Thymus (tissue), 11 donors: ENCODE data around the gene GABRB1. TPM values are rescaled to one million over a fixed set of nuclear protein-coding genes. Genes with fewer than 3 reads are reported as not detected.

Experiments used
- DNase-seq, 9 donors: peaks; one replicate each; pipeline ENCODE4 v3.0.0-alpha.2; 2013; ENCODE audit warnings: low spot score in 9 of 9, low read depth in 6 of 9, missing footprints in 1 of 9
- H3K27ac ChIP-seq, 2 donors: one replicate each; pipeline ENCODE4 v1.5.1; 2013; ENCODE audit warnings: control low read depth in 1 of 2, low read depth in 1 of 2, low read length in 1 of 2, mild to moderate bottlenecking in 1 of 2, moderate library complexity in 1 of 2
- H3K27me3 ChIP-seq, 2 donors: one replicate each; pipeline ENCODE4 v1.5.1; 2013; ENCODE audit warnings: low read length in 1 of 2; ENCODE audit not compliant: control insufficient read depth in 2 of 2, insufficient read depth in 1 of 2
- H3K36me3 ChIP-seq, 2 donors: one replicate each; pipeline ENCODE4 v1.5.1; 2013; ENCODE audit warnings: low read length in 1 of 2, mild to moderate bottlenecking in 1 of 2, moderate library complexity in 1 of 2; ENCODE audit not compliant: control insufficient read depth in 2 of 2, insufficient read depth in 2 of 2
- H3K4me1 ChIP-seq, 2 donors: one replicate each; pipeline ENCODE4 v1.5.1; 2013; ENCODE audit warnings: low read length in 2 of 2; ENCODE audit not compliant: control insufficient read depth in 2 of 2, insufficient read depth in 2 of 2
- H3K4me3 ChIP-seq, 2 donors: one replicate each; pipeline ENCODE4 v1.5.1; 2013; ENCODE audit warnings: low read length in 2 of 2, control low read depth in 1 of 2, mild to moderate bottlenecking in 1 of 2
- H3K9me3 ChIP-seq, 2 donors: one replicate each; pipeline ENCODE4 v1.5.1; 2013; ENCODE audit warnings: low read length in 1 of 2, mild to moderate bottlenecking in 1 of 2; ENCODE audit not compliant: control insufficient read depth in 2 of 2, insufficient read depth in 1 of 2
- WGBS: extraction: QIAGEN DNeasy Blood & Tissue Kit; methylation state at CpG from one replicate; pipeline ENCODE4 v1.1.7; 2013; 5-methylcytosine and 5-hydroxymethylcytosine counted together
- polyA plus RNA-seq: library from polyadenylated mRNA; stranded (reverse); fragments of 200-250 nt; gene quantifications from one replicate; pipeline ENCODE4 v1.2.3, GENCODE V29; 2013
- total RNA-seq: library from RNA; stranded (reverse); fragments of 120-200 nt; gene quantifications from one replicate; pipeline ENCODE4 v1.2.4, GENCODE V29; 2013
- donor health status: healthy.

GABRB1 gene
- total and polyA plus RNA-seq, 2 donors = under 0.01 to 0.02 TPM

GRCh38 chr4:47060561-47060960 is 29.2 kb downstream of the GABRB1 start:
- Histone ChIP-seq H3K27ac (no peak overlapping the region), H3K4me3 (no peak overlapping the region), H3K27me3 (no peaks in the 10 kb centered on the region), H3K4me1 (no peaks in the 10 kb centered on the region), H3K9me3 (no peaks in the 10 kb centered on the region), H3K36me3 (no peaks in the 10 kb centered on the region)
- WGBS = 87% methylated on average over 4 of the region's 4 CpGs
- no peak for DNase-seq

GRCh38 chr4:47061435-47061834 is 30.1 kb downstream of the GABRB1 start:
- DNase-seq = no peak
- Histone ChIP-seq H3K4me3 (no peak overlapping the region), H3K27me3 (no peaks in the 10 kb centered on the region), H3K4me1 (no peaks in the 10 kb centered on the region), H3K36me3 (no peaks in the 10 kb centered on the region), H3K27ac (no peak overlapping the region), H3K9me3 (no peaks in the 10 kb centered on the region)
- 93% methylated on average over 3 of the region's 3 CpGs for WGBS

- no peaks in the 10 kb centered on the region for H3K4me1 ChIP-seq
- no peaks in the 10 kb centered on the region for H3K27me3 ChIP-seq
- DNase-seq = no peak
- H3K27ac ChIP-seq = no peak overlapping the region
- H3K36me3 ChIP-seq = no peaks in the 10 kb centered on the region
- WGBS = 94% methylated on average over 2 of the region's 2 CpGs
- no peak overlapping the region for H3K4me3 ChIP-seq
- H3K9me3 ChIP-seq = no peaks in the 10 kb centered on the region
Observed at GRCh38 chr4:47065051-47065481, 33.7 kb downstream of the GABRB1 start.

- no peaks in the 10 kb centered on the region for H3K36me3 ChIP-seq
- no peak overlapping the region for H3K4me3 ChIP-seq
- WGBS = 29% methylated on average over 1 of the region's 1 CpG
- H3K9me3 ChIP-seq = no peaks in the 10 kb centered on the region
- H3K27ac ChIP-seq = no peak overlapping the region
- no peaks in the 10 kb centered on the region for H3K4me1 ChIP-seq
- no peaks in the 10 kb centered on the region for H3K27me3 ChIP-seq
- DNase-seq = no peak
Observed at GRCh38 chr4:47068986-47069385, 37.6 kb downstream of the GABRB1 start.

- WGBS = 63% methylated on average over 1 of the region's 1 CpG
- no peak for DNase-seq
- Histone ChIP-seq H3K9me3 (no peaks in the 10 kb centered on the region), H3K4me1 (no peaks in the 10 kb centered on the region), H3K4me3 (no peak overlapping the region), H3K27me3 (no peaks in the 10 kb centered on the region), H3K27ac (no peak overlapping the region), H3K36me3 (no peaks in the 10 kb centered on the region)
Observed at GRCh38 chr4:47071901-47072341, 40.6 kb downstream of the GABRB1 start.

- Histone ChIP-seq H3K27me3 (no peaks in the 10 kb centered on the region), H3K9me3 (no peaks in the 10 kb centered on the region), H3K4me1 (no peaks in the 10 kb centered on the region), H3K36me3 (no peaks in the 10 kb centered on the region), H3K4me3 (no peak overlapping the region), H3K27ac (no peak overlapping the region)
- WGBS = 94% methylated on average over 2 of the region's 2 CpGs
- DNase-seq = no peak
Observed at GRCh38 chr4:47073647-47074046, 42.3 kb downstream of the GABRB1 start.

GRCh38 chr4:47074816-47075215 is 43.4 kb downstream of the GABRB1 start:
- no peaks in the 10 kb centered on the region for H3K27me3 ChIP-seq
- H3K36me3 ChIP-seq = no peaks in the 10 kb centered on the region
- H3K4me1 ChIP-seq = no peaks in the 10 kb centered on the region
- no peak overlapping the region for H3K4me3 ChIP-seq
- no peaks in the 10 kb centered on the region for H3K9me3 ChIP-seq
- no peak overlapping the region for H3K27ac ChIP-seq
- no peak for DNase-seq

- H3K4me1 ChIP-seq = no peaks in the 10 kb centered on the region
- H3K4me3 ChIP-seq = no peak overlapping the region
- 97% methylated on average over 2 of the region's 2 CpGs for WGBS
- H3K9me3 ChIP-seq = no peaks in the 10 kb centered on the region
- DNase-seq = no peak
- no peaks in the 10 kb centered on the region for H3K27me3 ChIP-seq
- H3K36me3 ChIP-seq = no peaks in the 10 kb centered on the region
- H3K27ac ChIP-seq = no peak overlapping the region
Observed at GRCh38 chr4:47075262-47075661, 43.9 kb downstream of the GABRB1 start.

GRCh38 chr4:47075919-47076318 is 44.6 kb downstream of the GABRB1 start:
- H3K9me3 ChIP-seq = no peaks in the 10 kb centered on the region
- DNase-seq = no peak
- no peak overlapping the region for H3K27ac ChIP-seq
- H3K4me3 ChIP-seq = no peak overlapping the region
- H3K27me3 ChIP-seq = no peaks in the 10 kb centered on the region
- no peaks in the 10 kb centered on the region for H3K36me3 ChIP-seq
- no peaks in the 10 kb centered on the region for H3K4me1 ChIP-seq

- Histone ChIP-seq H3K27ac (no peak overlapping the region), H3K36me3 (no peaks in the 10 kb centered on the region), H3K9me3 (no peaks in the 10 kb centered on the region), H3K4me1 (no peaks in the 10 kb centered on the region), H3K4me3 (no peak overlapping the region), H3K27me3 (no peaks in the 10 kb centered on the region)
- no peak for DNase-seq
Observed at GRCh38 chr4:47084111-47084510, 52.7 kb downstream of the GABRB1 start.
